GM18858 (cell line): ENCODE data around the gene SREBF1.
A peak's percentile ranks its signal among the peaks of the same experiment; 100 is the strongest.

Experiments used
- ATAC-seq: cut with Tn5 transposase; IDR thresholded peaks from one replicate; pipeline ENCODE4 v1.9.1; 2021; ENCODE audit not compliant: unreplicated experiment

Gene SREBF1

GRCh38 chr17:17842111-17842876, 5.5 kb upstream of the SREBF1 start:
- no peak for ATAC-seq

- no peak for ATAC-seq
Observed at GRCh38 chr17:17841601-17842025, 4.8 kb upstream of the SREBF1 start.

GRCh38 chr17:17840751-17841591, 4.2 kb upstream of the SREBF1 start:
- ATAC-seq = no peak

GRCh38 chr17:17839791-17840707, 3.3 kb upstream of the SREBF1 start:
- ATAC-seq = peak; percentile 42

GRCh38 chr17:17837966-17838962, 1.5 kb upstream of the SREBF1 start:
- ATAC-seq = no peak

GRCh38 chr17:17837380-17837821, 615 bp upstream of the SREBF1 start:
- ATAC-seq = no peak

GRCh38 chr17:17836250-17836817, 452 bp downstream of the SREBF1 start:
- peak; percentile 56 for ATAC-seq

- no peak for ATAC-seq
Observed at GRCh38 chr17:17835415-17836249, 1.2 kb downstream of the SREBF1 start.

GRCh38 chr17:17834974-17835373, 1.8 kb downstream of the SREBF1 start:
- no peak for ATAC-seq

- no peak for ATAC-seq
Observed at GRCh38 chr17:17833658-17834357, 3.0 kb downstream of the SREBF1 start.

- ATAC-seq = no peak
Observed at GRCh38 chr17:17832032-17832363, 4.8 kb downstream of the SREBF1 start.

GRCh38 chr17:17831208-17832031, 5.4 kb downstream of the SREBF1 start:
- no peak for ATAC-seq

- no peak for ATAC-seq
Observed at GRCh38 chr17:17830740-17831207, 6.0 kb downstream of the SREBF1 start.

GRCh38 chr17:17830269-17830567, 6.6 kb downstream of the SREBF1 start:
- no peak for ATAC-seq

GRCh38 chr17:17827826-17828621, 8.8 kb downstream of the SREBF1 start:
- no peak for ATAC-seq

GRCh38 chr17:17826942-17827785, 9.6 kb downstream of the SREBF1 start:
- ATAC-seq = no peak
